GM13977 (cell line): ENCODE results near the gene CMKLR1.

Experiments
- DNase-seq: peaks from one replicate; pipeline ENCODE4 v3.0.0; 2012; ENCODE audit warnings: low spot score
- in situ Hi-C: fragments of 300-500 bp; cut with MboI; formaldehyde crosslinking; loops from one replicate; pipeline ENCODE4 v1.12.0; 2022; ENCODE audit warnings: low sequenced_read_pairs, low pct_unique_long_range_greater_than_20kb, mixed read lengths, inconsistent platforms; ENCODE audit not compliant: unreplicated experiment
- TF ChIP-seq, protein P1 (sequence below): IDR thresholded peaks from 2 replicates; pipeline ENCODE4 v1.5.1; 2012; ENCODE audit warnings: mild to moderate bottlenecking, control low read depth; ENCODE audit not compliant: insufficient read depth; ENCODE audit errors: extremely low read depth, missing control alignments

CMKLR1 gene

DNA sequence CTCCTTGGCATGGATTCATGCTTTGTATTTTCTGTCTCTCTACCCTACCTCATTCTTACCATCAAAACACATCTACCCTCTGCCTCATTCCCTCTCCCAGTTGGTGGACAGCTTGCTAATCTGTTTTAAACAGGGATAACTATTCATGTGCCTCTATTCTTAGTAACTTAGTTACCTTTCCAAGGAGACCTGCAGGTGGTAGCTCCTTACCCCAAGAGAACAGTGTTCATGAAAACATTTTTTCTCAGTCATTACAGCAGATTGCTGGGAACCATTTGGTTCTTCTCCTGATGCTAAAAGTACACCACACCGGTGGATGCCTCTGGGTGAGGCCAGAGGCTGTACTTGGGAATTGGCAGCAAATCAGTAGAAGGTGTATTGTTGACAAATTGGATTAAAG is 73.0 kb downstream of the CMKLR1 start:
- in situ Hi-C loops, result no loop called here
- TF ChIP-seq, protein P1, sequence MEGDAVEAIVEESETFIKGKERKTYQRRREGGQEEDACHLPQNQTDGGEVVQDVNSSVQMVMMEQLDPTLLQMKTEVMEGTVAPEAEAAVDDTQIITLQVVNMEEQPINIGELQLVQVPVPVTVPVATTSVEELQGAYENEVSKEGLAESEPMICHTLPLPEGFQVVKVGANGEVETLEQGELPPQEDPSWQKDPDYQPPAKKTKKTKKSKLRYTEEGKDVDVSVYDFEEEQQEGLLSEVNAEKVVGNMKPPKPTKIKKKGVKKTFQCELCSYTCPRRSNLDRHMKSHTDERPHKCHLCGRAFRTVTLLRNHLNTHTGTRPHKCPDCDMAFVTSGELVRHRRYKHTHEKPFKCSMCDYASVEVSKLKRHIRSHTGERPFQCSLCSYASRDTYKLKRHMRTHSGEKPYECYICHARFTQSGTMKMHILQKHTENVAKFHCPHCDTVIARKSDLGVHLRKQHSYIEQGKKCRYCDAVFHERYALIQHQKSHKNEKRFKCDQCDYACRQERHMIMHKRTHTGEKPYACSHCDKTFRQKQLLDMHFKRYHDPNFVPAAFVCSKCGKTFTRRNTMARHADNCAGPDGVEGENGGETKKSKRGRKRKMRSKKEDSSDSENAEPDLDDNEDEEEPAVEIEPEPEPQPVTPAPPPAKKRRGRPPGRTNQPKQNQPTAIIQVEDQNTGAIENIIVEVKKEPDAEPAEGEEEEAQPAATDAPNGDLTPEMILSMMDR, result no peak
- no peak for DNase-seq

DNA sequence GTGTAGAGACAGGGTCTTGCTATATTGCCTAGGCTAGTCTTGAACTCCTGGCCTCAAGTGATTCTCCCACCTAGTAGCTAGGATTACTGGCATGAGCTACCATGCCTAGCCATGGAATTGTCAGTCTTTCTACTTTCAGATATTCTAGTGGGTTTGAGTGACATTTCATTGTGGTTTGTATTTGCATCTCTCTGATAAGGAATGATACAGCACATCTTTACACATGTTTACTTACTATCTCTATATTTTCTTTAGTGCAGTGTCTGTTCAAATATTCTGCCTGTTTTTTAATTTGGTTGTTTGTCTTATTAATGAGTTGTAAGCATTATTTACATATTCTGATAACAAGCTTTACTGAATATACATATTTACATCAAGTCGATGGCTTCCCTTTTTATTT is 73.6 kb downstream of the CMKLR1 start:
- TF ChIP-seq, protein P1, result no peak
- no peak for DNase-seq
- in situ Hi-C loops, result no loop called here

DNA sequence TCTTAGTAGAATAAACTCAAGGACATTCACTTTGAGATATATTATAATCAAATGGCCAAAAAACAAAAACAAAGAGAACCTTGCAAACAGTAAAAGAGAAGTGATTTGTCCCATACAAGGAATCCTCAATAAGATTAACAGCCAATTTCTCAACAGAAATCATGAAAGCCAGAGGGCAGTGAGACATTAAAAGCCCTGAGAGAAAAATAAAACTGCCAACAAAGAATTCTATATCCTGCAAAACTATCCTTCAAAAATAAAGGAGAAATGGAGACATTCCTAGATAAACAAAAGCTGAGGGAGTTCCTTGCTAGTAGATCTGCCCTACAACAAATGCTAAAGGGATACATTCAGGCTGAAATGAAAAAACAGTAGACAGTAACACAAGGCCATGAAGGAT is 78.1 kb downstream of the CMKLR1 start:
- in situ Hi-C loops, result no loop called here
- TF ChIP-seq, protein P1, result no peak
- DNase-seq, result no peak

DNA sequence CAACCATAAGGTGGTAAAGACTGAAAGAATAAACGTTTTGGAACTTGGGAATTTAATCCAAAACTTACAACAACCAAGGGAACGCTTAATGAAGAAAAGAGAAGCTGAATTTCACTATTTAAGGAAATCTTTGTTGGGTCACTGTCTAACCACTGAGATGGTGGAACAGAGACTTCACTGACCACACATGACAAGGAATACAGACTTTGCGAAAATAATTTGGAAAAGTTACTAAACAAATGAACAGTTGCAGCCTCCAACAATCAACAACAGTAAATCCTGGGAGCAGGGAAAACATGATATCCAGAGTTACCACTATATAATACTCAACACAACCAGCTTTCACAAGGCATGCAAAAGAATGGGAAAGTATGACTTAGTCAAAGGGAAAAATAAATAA is 79.1 kb downstream of the CMKLR1 start:
- in situ Hi-C loops, result no loop called here
- TF ChIP-seq, protein P1, result no peak
- no peak for DNase-seq

DNA sequence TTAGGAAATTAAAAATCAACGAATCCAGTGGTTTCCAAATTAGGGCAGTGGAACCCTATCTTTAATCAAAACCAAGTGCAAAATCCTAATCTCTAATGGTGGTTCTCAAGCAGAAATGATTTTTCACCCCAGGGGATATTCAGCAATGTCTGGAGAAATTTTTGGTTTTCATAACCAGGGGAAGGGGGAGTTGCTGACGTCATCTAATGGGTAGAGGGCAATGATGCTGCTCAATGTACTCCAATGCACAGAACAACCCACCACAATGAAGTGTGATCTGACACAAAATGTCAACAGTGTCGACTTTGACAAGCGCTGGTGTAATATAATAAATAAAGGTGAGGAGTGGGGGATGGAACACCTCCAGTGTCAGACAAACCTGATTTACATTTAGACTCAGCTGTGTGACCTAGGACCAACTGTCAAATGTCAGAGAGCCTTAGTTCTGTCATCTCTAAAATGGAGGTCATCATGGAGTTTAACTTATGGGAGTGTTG is 81.5 kb downstream of the CMKLR1 start:
- in situ Hi-C loops, result no loop called here
- DNase-seq, result no peak
- TF ChIP-seq, protein P1, result no peak

DNA sequence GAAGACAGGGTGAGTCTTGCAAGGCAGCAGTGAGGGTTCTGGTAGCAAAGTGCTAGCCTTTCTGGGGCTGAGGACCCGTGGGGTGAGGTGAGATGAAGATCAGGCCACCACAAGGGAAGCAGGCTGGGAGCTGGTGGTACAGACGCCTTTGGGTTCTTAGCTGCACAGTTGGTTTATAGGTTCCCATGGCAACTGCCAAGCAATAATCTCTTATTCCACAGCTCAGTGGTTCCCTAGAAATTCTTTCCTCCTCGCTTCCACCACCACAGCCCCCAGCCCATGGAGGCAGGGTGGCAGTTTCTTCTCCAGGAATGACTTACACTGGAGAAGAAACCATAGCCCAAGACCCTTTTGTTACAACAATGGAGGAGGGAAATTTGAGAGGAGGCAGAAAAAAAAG is 82.1 kb downstream of the CMKLR1 start:
- TF ChIP-seq, protein P1, result no peak
- in situ Hi-C loops, result no loop called here
- no peak for DNase-seq

DNA sequence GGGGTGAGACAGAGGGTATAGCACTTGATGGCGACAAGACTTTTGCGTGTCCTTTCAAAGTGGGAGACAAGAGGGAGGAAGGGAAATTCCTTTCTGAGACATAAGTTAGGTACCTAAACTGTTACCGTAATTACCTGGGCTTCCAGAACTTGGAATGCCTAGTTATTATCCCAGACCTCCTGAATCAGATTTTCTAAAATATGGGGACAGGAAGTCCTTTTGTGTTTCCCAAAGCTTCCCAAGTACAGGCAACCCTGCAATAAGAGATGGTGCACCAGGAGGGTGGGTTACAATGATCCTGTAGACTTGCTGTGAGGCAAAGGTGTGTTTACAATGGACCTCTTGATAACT is 83.9 kb downstream of the CMKLR1 start:
- in situ Hi-C loops, result no loop called here
- DNase-seq, result no peak
- TF ChIP-seq, protein P1, result no peak
